Measurements from ENCODE around the gene COX6A2. TPM values are rescaled to one million over a fixed set of nuclear protein-coding genes. Genes with fewer than 3 reads are reported as not detected.

COX6A2 gene
- total RNA-seq, 1 donor from 2014 or later: not detected

- H3K4me3 ChIP-seq (ENCODE audit: low read depth, low read length): no peak overlapping the region
- TF ChIP-seq, protein P1, sequence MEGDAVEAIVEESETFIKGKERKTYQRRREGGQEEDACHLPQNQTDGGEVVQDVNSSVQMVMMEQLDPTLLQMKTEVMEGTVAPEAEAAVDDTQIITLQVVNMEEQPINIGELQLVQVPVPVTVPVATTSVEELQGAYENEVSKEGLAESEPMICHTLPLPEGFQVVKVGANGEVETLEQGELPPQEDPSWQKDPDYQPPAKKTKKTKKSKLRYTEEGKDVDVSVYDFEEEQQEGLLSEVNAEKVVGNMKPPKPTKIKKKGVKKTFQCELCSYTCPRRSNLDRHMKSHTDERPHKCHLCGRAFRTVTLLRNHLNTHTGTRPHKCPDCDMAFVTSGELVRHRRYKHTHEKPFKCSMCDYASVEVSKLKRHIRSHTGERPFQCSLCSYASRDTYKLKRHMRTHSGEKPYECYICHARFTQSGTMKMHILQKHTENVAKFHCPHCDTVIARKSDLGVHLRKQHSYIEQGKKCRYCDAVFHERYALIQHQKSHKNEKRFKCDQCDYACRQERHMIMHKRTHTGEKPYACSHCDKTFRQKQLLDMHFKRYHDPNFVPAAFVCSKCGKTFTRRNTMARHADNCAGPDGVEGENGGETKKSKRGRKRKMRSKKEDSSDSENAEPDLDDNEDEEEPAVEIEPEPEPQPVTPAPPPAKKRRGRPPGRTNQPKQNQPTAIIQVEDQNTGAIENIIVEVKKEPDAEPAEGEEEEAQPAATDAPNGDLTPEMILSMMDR (conservative IDR thresholded peaks at IDR 0.05; ENCODE audit: low read depth, low read length): no peak
- DNase-seq (ENCODE audit: low read depth): no peak
Measured at GRCh38 chr16:31404353-31405064, 23.7 kb downstream of the COX6A2 start.

GRCh38 chr16:31403590-31404352, 24.4 kb downstream of the COX6A2 start:
- TF ChIP-seq, protein P1 (conservative IDR thresholded peaks at IDR 0.05; ENCODE audit: low read depth, low read length): no peak
- no peak for DNase-seq (ENCODE audit: low read depth)
- no peak overlapping the region for H3K4me3 ChIP-seq (ENCODE audit: low read depth, low read length)

DNA sequence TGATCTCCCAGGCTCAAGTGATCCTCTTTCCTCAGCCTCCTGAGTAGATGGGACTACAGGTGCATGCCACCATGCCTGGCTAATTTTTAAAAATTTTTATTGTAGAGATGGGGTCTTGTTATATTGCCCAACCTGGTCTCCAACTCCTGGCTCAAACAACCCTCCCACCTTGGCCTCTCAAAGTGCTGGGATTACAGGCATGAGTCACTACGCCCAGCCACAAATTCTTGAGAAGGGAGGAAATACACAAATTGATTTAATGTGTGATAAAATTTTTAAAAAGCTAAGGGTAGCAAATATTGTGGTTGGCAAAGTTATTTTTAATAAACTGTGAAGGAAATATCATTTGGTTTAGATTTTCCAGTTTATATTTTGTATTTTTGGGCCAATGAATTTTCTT, 25.5 kb downstream of the COX6A2 start:
- no peak overlapping the region for H3K4me3 ChIP-seq (ENCODE audit: low read depth, low read length)
- TF ChIP-seq, protein P1 (conservative IDR thresholded peaks at IDR 0.05; ENCODE audit: low read depth, low read length): no peak
- no peak for DNase-seq (ENCODE audit: low read depth)

- no peak overlapping the region for H3K4me3 ChIP-seq (ENCODE audit: low read depth, low read length)
- TF ChIP-seq, protein P1 (conservative IDR thresholded peaks at IDR 0.05; ENCODE audit: low read depth, low read length): no peak
- no peak for DNase-seq (ENCODE audit: low read depth)
Measured at GRCh38 chr16:31401436-31401835, 26.7 kb downstream of the COX6A2 start.

- no peak overlapping the region for H3K4me3 ChIP-seq (ENCODE audit: low read depth, low read length)
- no peak for DNase-seq (ENCODE audit: low read depth)
- TF ChIP-seq, protein P1 (conservative IDR thresholded peaks at IDR 0.05; ENCODE audit: low read depth, low read length): no peak
Measured at GRCh38 chr16:31400191-31400590, 28.0 kb downstream of the COX6A2 start.

GRCh38 chr16:31397701-31398100, 30.5 kb downstream of the COX6A2 start:
- H3K4me3 ChIP-seq (ENCODE audit: low read depth, low read length): no peak overlapping the region
- TF ChIP-seq, protein P1 (conservative IDR thresholded peaks at IDR 0.05; ENCODE audit: low read depth, low read length): no peak
- DNase-seq (ENCODE audit: low read depth): no peak
